Bronchial epithelial cell (primary cell): ENCODE data around the gene PEMT. TPM values are rescaled to one million over a fixed set of nuclear protein-coding genes. Genes with fewer than 3 reads are reported as not detected.

ENCODE experiments used
- DNase-seq: peaks from one replicate; pipeline ENCODE4 v3.0.0-alpha.2; 2010; ENCODE audit warnings: low read depth
- FAIRE-seq: peaks from 2 replicates; lab custom pipeline; 2011; peaks lifted over from hg19 to GRCh38; lab: Jason Lieb, UNC
- H3K27me3 ChIP-seq: 2 replicates; pipeline ENCODE4 v1.5.1; 2011; ENCODE audit warnings: low read length; ENCODE audit not compliant: control insufficient read depth, insufficient read depth
- H3K36me3 ChIP-seq: 2 replicates; pipeline ENCODE4 v1.5.1; 2011; ENCODE audit warnings: low read length; ENCODE audit not compliant: control insufficient read depth, insufficient read depth
- H3K4me3 ChIP-seq: 2 replicates; pipeline ENCODE4 v1.5.1; 2011; ENCODE audit warnings: mild to moderate bottlenecking, low read depth, low read length, control low read depth
- CTCF ChIP-seq: IDR thresholded peaks from 2 replicates; pipeline ENCODE4 v1.5.1; 2011; ENCODE audit warnings: mild to moderate bottlenecking, moderate library complexity, low read length, control low read depth, inconsistent platforms; ENCODE audit not compliant: insufficient read depth, severe bottlenecking
- total RNA-seq: library from RNA; depleted of rRNA; stranded (reverse); fragments of >200 nt; gene quantifications from 2 replicates; pipeline ENCODE4 v1.2.1, GENCODE V29; 2014

The PEMT gene
- total RNA-seq, 1 donor from 2014 or later = 23.4 TPM

GRCh38 chr17:17494870-17495535 lies 96.5 kb downstream of the PEMT start:
- FAIRE-seq (no peak), DNase-seq (peak; percentile 17)
- Histone ChIP-seq H3K27me3 (peaks cover 1% of the 10 kb centered on the region), H3K36me3 (peaks cover 5% of the 10 kb centered on the region), H3K4me3 (peak overlapping the region; percentile 25)
- TF ChIP-seq CTCF = no peak

- DNase-seq (no peak), FAIRE-seq (no peak)
- TF ChIP-seq CTCF = no peak
- Histone ChIP-seq H3K27me3 (no peaks in the 10 kb centered on the region), H3K4me3 (peak overlapping the region; percentile 25), H3K36me3 (peaks cover 5% of the 10 kb centered on the region)
Measured at GRCh38 chr17:17494499-17494869, 97.0 kb downstream of the PEMT start.

DNA sequence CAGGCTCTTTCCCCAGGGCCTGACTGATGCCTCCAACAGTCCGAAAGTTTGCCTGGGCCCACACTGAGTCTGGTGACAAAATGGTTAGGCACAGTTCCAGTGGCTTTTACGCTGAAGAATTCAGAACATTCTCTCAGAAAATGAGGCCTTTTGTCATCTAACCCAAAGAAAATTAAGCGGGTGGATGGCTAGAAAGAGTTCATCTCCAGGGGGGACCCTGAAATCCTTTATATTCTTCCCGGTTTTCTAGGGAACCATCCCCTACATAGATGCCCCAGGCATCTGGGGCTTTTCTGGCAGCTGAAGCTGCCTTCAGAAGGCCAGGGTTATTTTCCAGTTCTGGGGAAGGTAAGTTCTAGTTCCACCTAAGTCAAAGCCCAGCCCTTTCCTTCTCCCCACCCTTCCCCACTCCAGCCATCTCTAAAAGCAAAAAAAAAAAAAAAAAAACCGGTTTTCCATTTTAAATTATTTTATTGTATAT lies 97.5 kb downstream of the PEMT start:
- H3K4me3 ChIP-seq = no peak overlapping the region
- FAIRE-seq (no peak), DNase-seq (no peak)
- H3K36me3 ChIP-seq = peaks cover 5% of the 10 kb centered on the region
- TF ChIP-seq CTCF = no peak
- no peaks in the 10 kb centered on the region for H3K27me3 ChIP-seq

DNA sequence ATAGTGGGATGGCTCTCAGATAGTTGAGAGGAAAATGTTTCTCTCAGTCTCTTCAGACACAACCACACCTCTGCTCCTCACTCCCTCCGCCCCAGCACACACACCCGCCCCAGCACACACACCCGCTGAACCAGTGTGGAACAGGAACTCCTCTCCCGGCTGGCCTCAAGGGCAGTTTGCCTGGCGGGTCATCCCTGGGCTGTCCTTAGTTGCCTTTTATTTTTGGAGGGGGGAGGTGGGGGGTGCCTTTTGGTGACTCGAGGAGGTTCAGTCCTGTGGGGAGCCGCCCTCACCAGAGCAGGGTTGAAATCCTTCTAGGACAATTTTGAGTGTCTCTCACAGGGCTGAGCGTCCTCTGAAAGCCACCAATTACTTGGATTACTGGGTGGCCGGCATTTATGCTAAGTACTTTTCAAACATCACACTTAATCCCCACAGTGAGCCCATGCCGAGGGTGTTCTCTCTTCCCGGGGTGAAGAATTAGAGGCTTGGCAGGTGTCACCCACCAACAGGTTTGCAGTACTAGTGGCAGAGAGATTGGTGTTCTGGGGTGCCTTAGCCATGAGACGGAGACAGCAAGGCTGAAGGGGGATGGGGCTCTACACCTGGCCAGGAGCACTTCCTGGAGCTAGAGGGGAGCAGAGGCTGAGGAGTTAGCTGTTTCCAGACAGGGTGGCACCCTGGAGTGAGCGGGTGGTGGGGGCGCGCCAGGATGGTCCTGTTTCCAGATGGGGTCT lies 98.1 kb downstream of the PEMT start:
- no peak overlapping the region for H3K4me3 ChIP-seq
- FAIRE-seq (no peak), DNase-seq (no peak)
- H3K36me3 ChIP-seq = peaks cover 5% of the 10 kb centered on the region
- no peaks in the 10 kb centered on the region for H3K27me3 ChIP-seq
- no peak for TF ChIP-seq CTCF

DNA sequence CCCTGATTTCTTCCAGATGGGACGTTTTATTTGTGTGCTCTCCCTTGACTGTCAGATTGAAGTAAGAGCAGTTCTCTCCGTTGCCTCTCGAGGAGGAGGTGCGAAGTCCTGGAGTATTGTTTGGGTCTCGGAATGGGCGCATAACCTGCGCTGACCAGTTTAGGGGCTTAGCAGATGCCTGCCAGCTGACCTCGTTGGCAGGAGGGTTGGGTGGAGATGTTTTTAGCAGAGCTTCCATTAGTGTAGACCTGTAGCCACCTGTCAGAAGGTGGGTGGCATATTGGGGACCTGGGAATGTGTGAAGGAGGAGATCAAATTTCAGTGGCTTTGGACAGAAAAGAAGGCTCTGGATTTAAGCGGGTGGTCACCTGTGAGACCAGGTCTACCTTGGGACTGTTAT lies 98.9 kb downstream of the PEMT start:
- H3K36me3 ChIP-seq = peaks cover 5% of the 10 kb centered on the region

More for the DNA sequence above, 98.9 kb downstream of the PEMT start:
- no peak for TF ChIP-seq CTCF
- DNase-seq = no peak
- H3K27me3 ChIP-seq = no peaks in the 10 kb centered on the region
- peak; percentile 40 for FAIRE-seq
- H3K4me3 ChIP-seq = no peak overlapping the region
